DND-41 (cell line): ENCODE results near the gene COL4A2.
"Not testable (repeated sequence)": the region's sequence is repeated elsewhere in the genome, so short reads cannot be mapped to it uniquely, and the experiment has no call there.

Experiments used
- ATAC-seq: fragments of 200-7000 bp; cut with Tn5 transposase; 3 replicates; pipeline ENCODE4 v1.9.1; 2021; ENCODE audit warnings: low read depth; ENCODE audit not compliant: insufficient read depth
- DNase-seq: peaks from one replicate; pipeline ENCODE4 v3.0.0-alpha.2; 2020
- H2AFZ ChIP-seq: 2 replicates; pipeline ENCODE4 v1.6.0; 2012; ENCODE audit warnings: low read depth, low read length
- H3K27ac ChIP-seq: 2 replicates; pipeline ENCODE4 v1.5.1; 2012; ENCODE audit warnings: low read length, inconsistent platforms
- H3K27me3 ChIP-seq: fragments of 200-600 bp; sonication (generic); 2 replicates; pipeline ENCODE4 v1.6.0; 2012; ENCODE audit warnings: low read length, mild to moderate bottlenecking, inconsistent platforms; ENCODE audit not compliant: insufficient read depth, poor library complexity
- H3K36me3 ChIP-seq: 2 replicates; pipeline ENCODE4 v1.5.1; 2012; ENCODE audit warnings: low read length, inconsistent platforms; ENCODE audit not compliant: insufficient read depth
- H3K4me1 ChIP-seq: 2 replicates; pipeline ENCODE4 v1.5.1; 2012; ENCODE audit warnings: mild to moderate bottlenecking, low read length; ENCODE audit not compliant: insufficient read depth
- H3K4me2 ChIP-seq: 2 replicates; pipeline ENCODE4 v1.6.0; 2012; ENCODE audit warnings: mild to moderate bottlenecking, moderate library complexity, low read length, inconsistent platforms; ENCODE audit not compliant: insufficient read depth
- H3K4me3 ChIP-seq, 2 experiments: fragments of 200-600 bp in 1 of 2; shearing (Covaris generic) in 1 of 2; 2 replicates each; pipeline ENCODE4 v1.5.1; 2012 to 2016; ENCODE audit warnings: inconsistent platforms in 2 of 2, low read length in 2 of 2, mild to moderate bottlenecking in 2 of 2, low read depth in 1 of 2, moderate library complexity in 1 of 2
- H3K79me2 ChIP-seq: 2 replicates; pipeline ENCODE4 v1.6.0; 2012; ENCODE audit warnings: low read length, inconsistent platforms; ENCODE audit not compliant: insufficient read depth
- H3K9ac ChIP-seq: 2 replicates; pipeline ENCODE4 v1.6.0; 2012; ENCODE audit warnings: low read depth, mild to moderate bottlenecking, inconsistent platforms, low read length, moderate library complexity
- H3K9me3 ChIP-seq: 2 replicates; pipeline ENCODE4 v1.5.1; 2012; ENCODE audit warnings: low read length, moderate library complexity, mild to moderate bottlenecking, inconsistent platforms; ENCODE audit not compliant: insufficient read depth, severe bottlenecking
- H4K20me1 ChIP-seq: 2 replicates; pipeline ENCODE4 v1.6.0; 2012; ENCODE audit warnings: low read length; ENCODE audit not compliant: insufficient read depth
- CTCF ChIP-seq: IDR thresholded peaks from 2 replicates; pipeline ENCODE4 v1.5.1; 2012; ENCODE audit warnings: borderline replicate concordance, low read length, moderate library complexity, mild to moderate bottlenecking; ENCODE audit not compliant: poor library complexity, severe bottlenecking; ENCODE audit errors: extremely low read depth
- EZH2 ChIP-seq: IDR thresholded peaks from 3 replicates; pipeline ENCODE4 v1.6.1; 2012; ENCODE audit warnings: borderline replicate concordance, low read depth, mild to moderate bottlenecking, moderate library complexity, low read length, inconsistent platforms; ENCODE audit not compliant: severe bottlenecking

The COL4A2 gene

GRCh38 chr13:110484290-110485048 is 177.4 kb downstream of the COL4A2 start:
- Histone ChIP-seq H3K36me3 (no peaks in the 10 kb centered on the region), H3K79me2 (no peaks in the 10 kb centered on the region), H4K20me1 (no peaks in the 10 kb centered on the region), H3K9me3 (no peaks in the 10 kb centered on the region), H3K27ac (no peak overlapping the region), H3K4me2 (no peak overlapping the region), H3K4me1 (no peaks in the 10 kb centered on the region), H3K9ac (no peak overlapping the region), H3K27me3 (peaks cover 15% of the 10 kb centered on the region), H3K4me3 (no peak overlapping the region), H2AFZ (no peak overlapping the region)
- TF ChIP-seq CTCF (no peak), EZH2 (no peak)
- DNase-seq (no peak), ATAC-seq (no peak)

- Histone ChIP-seq H3K9ac (no peak overlapping the region), H2AFZ (no peak overlapping the region)
- no peak for ATAC-seq
Measured at GRCh38 chr13:110485604-110486003, 178.5 kb downstream of the COL4A2 start.

DNA sequence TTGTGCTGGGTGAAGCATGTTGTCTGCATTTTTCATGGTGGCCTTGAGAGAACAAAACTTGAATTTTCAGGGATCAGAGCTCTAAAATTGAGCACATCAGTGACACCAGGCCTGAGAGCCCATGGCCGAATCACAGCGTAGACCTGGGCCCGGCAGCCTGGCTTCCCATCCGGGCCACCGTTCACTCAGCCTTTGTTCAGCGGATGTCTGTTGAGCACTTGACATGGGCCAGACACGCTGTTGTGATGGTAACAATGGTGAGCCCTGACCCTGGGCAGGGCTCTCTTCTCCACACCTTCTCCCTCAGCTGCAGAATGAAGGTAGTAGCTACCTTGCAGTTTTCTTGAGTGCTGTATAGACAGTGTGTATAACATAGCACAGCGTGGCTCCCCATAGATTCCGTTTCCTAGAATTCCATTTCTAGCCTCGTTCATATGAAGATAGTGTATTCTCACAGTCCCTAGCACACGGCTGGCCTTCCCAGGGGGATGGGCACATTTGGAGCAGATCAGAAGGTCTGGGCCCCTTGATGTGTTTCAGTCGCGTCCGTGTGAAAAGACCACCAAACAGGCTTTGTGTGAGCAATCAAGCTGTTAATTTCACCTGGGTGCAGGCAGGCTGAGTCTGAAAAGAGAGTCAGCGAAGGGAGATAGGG is 179.1 kb downstream of the COL4A2 start:
- no peak overlapping the region for H3K27ac ChIP-seq

More at GRCh38 chr13:110485604-110486003, 178.5 kb downstream of the COL4A2 start:
- no peak for DNase-seq
- TF ChIP-seq CTCF (no peak), EZH2 (no peak)
- Histone ChIP-seq H3K4me3 (no peak overlapping the region), H3K36me3 (no peaks in the 10 kb centered on the region), H3K27me3 (peaks cover 15% of the 10 kb centered on the region), H3K27ac (no peak overlapping the region), H3K4me1 (no peaks in the 10 kb centered on the region), H3K9me3 (no peaks in the 10 kb centered on the region), H3K4me2 (no peak overlapping the region), H4K20me1 (no peaks in the 10 kb centered on the region), H3K79me2 (no peaks in the 10 kb centered on the region)

GRCh38 chr13:110486880-110487279 is 179.8 kb downstream of the COL4A2 start:
- not testable (repeated sequence) for H3K36me3 ChIP-seq, H3K79me2 ChIP-seq, H3K4me3 ChIP-seq, ATAC-seq, H3K27ac ChIP-seq, H3K9ac ChIP-seq, H3K4me1 ChIP-seq, H4K20me1 ChIP-seq, DNase-seq, H3K4me2 ChIP-seq, H3K9me3 ChIP-seq, H2AFZ ChIP-seq
- peaks cover 15% of the 10 kb centered on the region for H3K27me3 ChIP-seq

More for the DNA sequence above, 179.1 kb downstream of the COL4A2 start:
- no peaks in the 10 kb centered on the region for H3K36me3 ChIP-seq
- ATAC-seq (no peak), DNase-seq (no peak)
- no peak overlapping the region for H2AFZ ChIP-seq
- H3K27me3 ChIP-seq, result peaks cover 15% of the 10 kb centered on the region
- no peaks in the 10 kb centered on the region for H3K4me1 ChIP-seq
- H3K79me2 ChIP-seq, result no peaks in the 10 kb centered on the region
- no peak overlapping the region for H3K4me2 ChIP-seq
- no peak overlapping the region for H3K4me3 ChIP-seq
- no peak overlapping the region for H3K9ac ChIP-seq
- H4K20me1 ChIP-seq, result no peaks in the 10 kb centered on the region
- H3K9me3 ChIP-seq, result no peaks in the 10 kb centered on the region
- no peak for TF ChIP-seq EZH2
- TF ChIP-seq CTCF, result no peak
